ENCODE results near the gene SF3A1. TPM values are rescaled to one million over a fixed set of nuclear protein-coding genes. Genes with fewer than 3 reads are reported as not detected.

Gene SF3A1
- total RNA-seq, 1 experiment from 2014 or later: 230 TPM

- TF ChIP-seq ZBTB33 (IDR thresholded peaks at IDR 0.05; ENCODE audit: extremely low read depth, insufficient replicate concordance, low read length) (no peak), SP1 (IDR thresholded peaks at IDR 0.05; ENCODE audit: low read depth) (no peak), ZFX (IDR thresholded peaks at IDR 0.05) (peak; percentile 83), SRF (IDR thresholded peaks at IDR 0.05; ENCODE audit: low read depth) (no peak), TCF7L2 (IDR thresholded peaks at IDR 0.05; ENCODE audit: borderline replicate concordance, extremely low read depth, insufficient read depth, insufficient read length) (no peak), CEBPB (IDR thresholded peaks at IDR 0.05; ENCODE audit: low read depth) (no peak)
Measured at GRCh38 chr22:30386960-30387827, 30.5 kb upstream of the SF3A1 start, which contains the start of gene RNF215 (continued).

GRCh38 chr22:30386608-30386959, 29.9 kb upstream of the SF3A1 start:
- Histone ChIP-seq H3K4me2 (ENCODE audit: low read length) (peak overlapping the region; percentile 84), H3K4me1 (ENCODE audit: control insufficient read depth in 1 of 2, insufficient read depth in 2 of 2, low read length in 2 of 2) (peaks cover 3 to 25% of the 10 kb centered on the region in 2 experiments; a peak in 3 of 4 replicates), H3K27ac (ENCODE audit: low read depth, low read length) (peak overlapping the region; percentile 69), H3K9me2 (ENCODE audit: insufficient read depth) (no peaks in the 10 kb centered on the region), H3K27me3 (ENCODE audit: insufficient read depth, low read length) (no peaks in the 10 kb centered on the region), H4K20me1 (ENCODE audit: insufficient read depth) (no peaks in the 10 kb centered on the region), H2AFZ (ENCODE audit: low read depth, low read length, poor library complexity, severe bottlenecking) (no peak overlapping the region), H3K9me3 (ENCODE audit: control insufficient read depth in 1 of 2, insufficient read depth in 1 of 2, low read depth in 1 of 2, low read length in 2 of 2) (peaks cover 0 to 7% of the 10 kb centered on the region in 2 experiments; a peak in 2 of 4 replicates), H3K4me3 (replicated peaks in 1 of 2; ENCODE audit: low read depth in 1 of 2, low read length in 2 of 2) (peak overlapping the region; percentile 60 to 68), H3K9ac (ENCODE audit: low read length) (peak overlapping the region; percentile 65), H3K79me2 (ENCODE audit: insufficient read depth, low read length) (no peaks in the 10 kb centered on the region), H3K36me3 (ENCODE audit: control insufficient read depth in 1 of 2, insufficient read depth in 2 of 2, low read length in 2 of 2) (0 out of 4 replicates have a peak, but pooled peaks cover 0 to 4% of the 10 kb centered on the region in 2 experiments)
- BruUV-seq (replicated peaks): no TSS peak
- POLR2A ChIA-PET: interaction anchor here (1.2 kb wide), 2 partner anchors 37 to 98 kb away, joined by 6 to 10 read pairs; no protein-coding TSS in a partner anchor
- DNase-seq (ENCODE audit: low read depth, low spot score) (no peak), ATAC-seq (peak; percentile 3)
- intact Hi-C loops (cut with micrococcal nuclease): loop anchor here (2.0 kb wide), 1 partner anchor 278 kb away; no protein-coding TSS in a partner anchor
- TF ChIP-seq ZBTB33 (IDR thresholded peaks at IDR 0.05; ENCODE audit: extremely low read depth, insufficient replicate concordance, low read length): no peak
- no peak for TF ChIP-seq REST (IDR thresholded peaks at IDR 0.05; ENCODE audit: low read depth)
- TF ChIP-seq TCF7L2 (IDR thresholded peaks at IDR 0.05; ENCODE audit: borderline replicate concordance, extremely low read depth, insufficient read depth, insufficient read length): no peak
- no peak for TF ChIP-seq YY1 (IDR thresholded peaks at IDR 0.05; ENCODE audit: extremely low read depth, insufficient replicate concordance, low read depth, low read length)
- RAD21 ChIA-PET (ENCODE audit: low non-redundant PET in 1 of 2, low total read pairs in 2 of 2, uncharacterized antibody in 2 of 2, unreplicated experiment in 2 of 2): interaction anchor here (1.0 to 1.2 kb wide), 4 partner anchors 30 to 99 kb away, joined by 3 to 12 read pairs (median 4); partner anchors contain the start of genes CCDC157 (in 1 of the 2) and SF3A1 (in 1 of the 2)
- CTCF ChIA-PET: interaction anchor here (2.0 to 3.1 kb wide), 2 partner anchors 97 to 99 kb away, joined by 10 to 57 read pairs; partner anchors contain the start of gene CASTOR1
